Stromal cell of bone marrow (primary cell): ENCODE measurements around the gene STAG3.
"Not testable (repeated sequence)": the region's sequence is repeated elsewhere in the genome, so short reads cannot be mapped to it uniquely, and the experiment has no call there.

Source experiments
- DNase-seq: peaks from one replicate; pipeline ENCODE4 v3.0.0-alpha.2; 2012; ENCODE audit warnings: low read depth

STAG3 gene

GRCh38 chr7:100213672-100214071 lies 36.0 kb downstream of the STAG3 start:
- no peak for DNase-seq

GRCh38 chr7:100214356-100214755 lies 36.6 kb downstream of the STAG3 start:
- DNase-seq = not testable (repeated sequence)

GRCh38 chr7:100215895-100216294 lies 38.2 kb downstream of the STAG3 start:
- peak; percentile 15 for DNase-seq

- peak; percentile 11 for DNase-seq
Observed at GRCh38 chr7:100217934-100218333, 40.2 kb downstream of the STAG3 start.

GRCh38 chr7:100219271-100219737 lies 41.6 kb downstream of the STAG3 start:
- DNase-seq = no peak

GRCh38 chr7:100219801-100220585 lies 42.3 kb downstream of the STAG3 start, which contains the start of gene PVRIG:
Gene PVRIG (plus strand): TSS chr7:100219949. CDS start chr7:100219971, 22 bp downstream.
- not testable (repeated sequence) for DNase-seq

- no peak for DNase-seq
Observed at GRCh38 chr7:100220586-100221230, 43.0 kb downstream of the STAG3 start.

- no peak for DNase-seq
Observed at GRCh38 chr7:100221231-100221718, 43.6 kb downstream of the STAG3 start.

GRCh38 chr7:100221767-100222444 lies 44.2 kb downstream of the STAG3 start:
- no peak for DNase-seq

GRCh38 chr7:100222445-100223132 lies 44.9 kb downstream of the STAG3 start:
- no peak for DNase-seq

GRCh38 chr7:100223376-100223927 lies 45.7 kb downstream of the STAG3 start:
- DNase-seq = not testable (repeated sequence)

GRCh38 chr7:100224891-100225290 lies 47.2 kb downstream of the STAG3 start:
- DNase-seq = not testable (repeated sequence)

- not testable (repeated sequence) for DNase-seq
Observed at GRCh38 chr7:100234660-100235317, 57.1 kb downstream of the STAG3 start.

- DNase-seq = not testable (repeated sequence)
Observed at GRCh38 chr7:100239975-100240374, 62.3 kb downstream of the STAG3 start.

GRCh38 chr7:100243385-100243784 lies 65.7 kb downstream of the STAG3 start:
- DNase-seq = not testable (repeated sequence)

GRCh38 chr7:100244988-100245605 lies 67.4 kb downstream of the STAG3 start:
- DNase-seq = not testable (repeated sequence)

GRCh38 chr7:100246121-100246864 lies 68.6 kb downstream of the STAG3 start:
- DNase-seq = not testable (repeated sequence)

- DNase-seq = not testable (repeated sequence)
Observed at GRCh38 chr7:100246865-100247137, 69.1 kb downstream of the STAG3 start.

GRCh38 chr7:100247152-100247757 lies 69.5 kb downstream of the STAG3 start:
- peak; percentile 37 for DNase-seq
